H1 (cell line): ENCODE results near the gene CHCHD3. TPM values are rescaled to one million over a fixed set of nuclear protein-coding genes. Genes with fewer than 3 reads are reported as not detected.

Experiments used
- CTCF ChIA-PET: fragments of 300-600 bp; sonication (Branson Sonifier 250); formaldehyde crosslinking; loops from one replicate; lab custom pipeline; 2021; ENCODE audit not compliant: partially characterized antibody; lab: Charles Lee
- POLR2A ChIA-PET: fragments of 300-600 bp; sonication (Branson Sonifier 250); formaldehyde crosslinking; loops from one replicate; lab custom pipeline; 2021; ENCODE audit warnings: inconsistent platforms; ENCODE audit not compliant: partially characterized antibody; lab: Charles Lee
- DNase-seq, 2 experiments: peaks; one replicate each; pipeline versions ENCODE4 v3.0.0 to v3.0.0-alpha.2; 2010 to 2022; ENCODE audit warnings: low spot score in 2 of 2, low read depth in 1 of 2, mixed read lengths in 1 of 2
- FAIRE-seq: peaks from 2 replicates; lab custom pipeline; 2011; peaks lifted over from hg19 to GRCh38; lab: Jason Lieb, UNC
- H2AFZ ChIP-seq: 2 replicates; pipeline ENCODE4 v1.8.1; 2012; ENCODE audit warnings: low read length, inconsistent platforms
- H2AK5ac ChIP-seq: 2 replicates; pipeline ENCODE4 v1.6.1; 2013; ENCODE audit warnings: low read depth, low read length
- H2BK120ac ChIP-seq: replicated peaks from 2 replicates; pipeline ENCODE3; 2013; ENCODE audit warnings: low read depth, low read length, inconsistent platforms
- H2BK12ac ChIP-seq: 2 replicates; pipeline ENCODE4 v1.6.1; 2013; ENCODE audit warnings: low read depth, low read length
- H2BK15ac ChIP-seq: 2 replicates; pipeline ENCODE4 v1.6.1; 2013; ENCODE audit warnings: low read length
- H2BK20ac ChIP-seq: 2 replicates; pipeline ENCODE4 v1.6.1; 2013; ENCODE audit warnings: low read length
- H2BK5ac ChIP-seq: 2 replicates; pipeline ENCODE4 v1.6.1; 2013; ENCODE audit warnings: low read depth, low read length
- H3K14ac ChIP-seq: 2 replicates; pipeline ENCODE4 v1.6.1; 2013; ENCODE audit warnings: inconsistent platforms; ENCODE audit not compliant: insufficient read length
- H3K18ac ChIP-seq: 2 replicates; pipeline ENCODE4 v1.6.1; 2013; ENCODE audit warnings: low read length; ENCODE audit errors: extremely low read depth
- H3K23ac ChIP-seq: 2 replicates; pipeline ENCODE4 v1.6.1; 2013; ENCODE audit warnings: inconsistent platforms; ENCODE audit not compliant: insufficient read length
- H3K23me2 ChIP-seq: 2 replicates; pipeline ENCODE4 v1.6.1; 2013; ENCODE audit warnings: low read depth, low read length
- H3K27ac ChIP-seq: 2 replicates; pipeline ENCODE4 v1.6.1; 2011; ENCODE audit warnings: low read depth, low read length, inconsistent platforms
- H3K27me3 ChIP-seq, 4 experiments: replicated peaks in 1 of 4; 1 replicate in 1 of 4; 2 replicates in 3 of 4; pipeline versions ENCODE4 v1.6.1 to v1.8.1; 2011 to 2013; ENCODE audit warnings: low read length in 3 of 4, mild to moderate bottlenecking in 3 of 4, inconsistent platforms in 2 of 4, mixed read lengths in 2 of 4, moderate library complexity in 1 of 4; ENCODE audit not compliant: control insufficient read depth in 3 of 4, insufficient read depth in 3 of 4; ENCODE audit errors: extremely low read depth in 1 of 4
- H3K36me3 ChIP-seq, 4 experiments: 2 replicates each; pipeline versions ENCODE4 v1.6.1 to v1.8.1; 2011 to 2013; ENCODE audit warnings: mild to moderate bottlenecking in 4 of 4, low read length in 3 of 4, moderate library complexity in 2 of 4, control low read depth in 1 of 4, inconsistent platforms in 1 of 4; ENCODE audit not compliant: insufficient read depth in 4 of 4, control insufficient read depth in 2 of 4
- H3K4ac ChIP-seq: replicated peaks from 2 replicates; pipeline ENCODE3; 2013; ENCODE audit warnings: low read length, low read depth, mixed read lengths, inconsistent platforms; ENCODE audit not compliant: insufficient read length
- H3K4me1 ChIP-seq, 4 experiments: replicated peaks in 1 of 4; 1 replicate in 1 of 4; 2 replicates in 3 of 4; pipeline versions ENCODE4 v1.6.1 to v1.8.1; 2011 to 2013; ENCODE audit warnings: low read length in 3 of 4, inconsistent platforms in 2 of 4, mixed read lengths in 1 of 4; ENCODE audit not compliant: insufficient read depth in 4 of 4, control insufficient read depth in 3 of 4
- H3K4me2 ChIP-seq, 2 experiments: 2 replicates each; pipeline versions ENCODE4 v1.6.1 to v1.8.1; 2011 to 2013; ENCODE audit warnings: low read depth in 2 of 2, low read length in 2 of 2, control low read depth in 1 of 2, inconsistent platforms in 1 of 2, mild to moderate bottlenecking in 1 of 2; ENCODE audit not compliant: insufficient read depth in 1 of 2
- H3K4me3 ChIP-seq, 4 experiments: fragments of 200-600, 300-600 bp in 1 of 4; sonication (generic), shearing (Covaris generic), sonication (Bioruptor Twin) in 1 of 4; 2 replicates each; pipeline versions ENCODE4 v1.5.1 to v1.8.1; 2011 to 2016; ENCODE audit warnings: low read length in 4 of 4, low read depth in 3 of 4, control low read depth in 2 of 4, inconsistent platforms in 2 of 4, mild to moderate bottlenecking in 2 of 4, mixed read lengths in 1 of 4, moderate library complexity in 1 of 4; ENCODE audit not compliant: insufficient read depth in 2 of 4; ENCODE audit errors: extremely low read depth in 1 of 4
- H3K56ac ChIP-seq: replicated peaks from 2 replicates; pipeline ENCODE3; 2013; ENCODE audit warnings: low read depth, mild to moderate bottlenecking, mixed read lengths, low read length, inconsistent platforms; ENCODE audit not compliant: insufficient read length
- H3K79me1 ChIP-seq: 2 replicates; pipeline ENCODE4 v1.6.1; 2013; ENCODE audit warnings: low read depth, low read length, control low read depth
- H3K79me2 ChIP-seq, 2 experiments: 2 replicates each; pipeline versions ENCODE4 v1.6.1 to v1.8.1; 2012 to 2013; ENCODE audit warnings: low read length in 2 of 2, mild to moderate bottlenecking in 2 of 2, inconsistent platforms in 1 of 2; ENCODE audit not compliant: insufficient read depth in 2 of 2, control insufficient read depth in 1 of 2
- H3K9ac ChIP-seq, 4 experiments: replicated peaks in 1 of 4; 1 replicate in 1 of 4; 2 replicates in 3 of 4; pipeline versions ENCODE4 v1.6.1 to v1.8.1; 2011 to 2013; ENCODE audit warnings: low read depth in 3 of 4, low read length in 3 of 4, control low read depth in 2 of 4, mild to moderate bottlenecking in 2 of 4, moderate library complexity in 2 of 4, inconsistent platforms in 1 of 4; ENCODE audit errors: extremely low read depth in 1 of 4
- H3K9me3 ChIP-seq, 2 experiments: 2 replicates each; pipeline versions ENCODE4 v1.6.1 to v1.8.1; 2012 to 2013; ENCODE audit warnings: mild to moderate bottlenecking in 2 of 2, moderate library complexity in 2 of 2, control low read depth in 1 of 2, inconsistent platforms in 1 of 2, low read depth in 1 of 2, low read length in 1 of 2, mixed read lengths in 1 of 2; ENCODE audit not compliant: insufficient read depth in 2 of 2
- H4K20me1 ChIP-seq, 2 experiments: replicated peaks in 1 of 2; 2 replicates each; pipeline versions ENCODE3 to v1.8.1; 2011 to 2013; ENCODE audit warnings: inconsistent platforms in 2 of 2, low read length in 2 of 2, mild to moderate bottlenecking in 1 of 2; ENCODE audit not compliant: insufficient read depth in 2 of 2, control insufficient read depth in 1 of 2
- H4K5ac ChIP-seq: 2 replicates; pipeline ENCODE4 v1.6.1; 2013; ENCODE audit warnings: low read length, low read depth, mixed read lengths, inconsistent platforms; ENCODE audit not compliant: insufficient read length
- H4K8ac ChIP-seq: 2 replicates; pipeline ENCODE4 v1.8.0; 2013; ENCODE audit warnings: mild to moderate bottlenecking, moderate library complexity, low read length, inconsistent platforms; ENCODE audit not compliant: insufficient read depth; ENCODE audit errors: extremely low read depth
- H4K91ac ChIP-seq: replicated peaks from 2 replicates; pipeline ENCODE3; 2013; ENCODE audit warnings: low read length, mixed read lengths, inconsistent platforms; ENCODE audit not compliant: insufficient read length
- ASH2L ChIP-seq: fragments of 200-600, 300-600 bp; sonication (generic); IDR thresholded peaks from one replicate; pipeline ENCODE4 v1.7.1; 2017; ENCODE audit warnings: low read length
- CHD2 ChIP-seq: IDR thresholded peaks from 2 replicates; pipeline ENCODE4 v1.6.1; 2012; ENCODE audit warnings: low read length, improper control_type of control experiment
- HDAC6 ChIP-seq: IDR thresholded peaks from one replicate; pipeline ENCODE4 v1.7.1; 2012; ENCODE audit warnings: low read depth, mild to moderate bottlenecking, inconsistent platforms, low read length, moderate library complexity
- JUN ChIP-seq: IDR thresholded peaks from 2 replicates; pipeline ENCODE4 v1.6.1; 2011; ENCODE audit warnings: low read depth, mild to moderate bottlenecking, improper control_type of control experiment, low read length
- KDM4A ChIP-seq: IDR thresholded peaks from one replicate; pipeline ENCODE4 v1.7.1; 2012; ENCODE audit warnings: low read depth, mild to moderate bottlenecking, moderate library complexity, low read length, inconsistent platforms; ENCODE audit not compliant: severe bottlenecking
- RAD21 ChIP-seq, 2 experiments: IDR thresholded peaks in 1 of 2; conservative IDR thresholded peaks in 1 of 2; 2 replicates each; pipeline ENCODE4 v1.6.1; 2011; ENCODE audit warnings: low read depth in 2 of 2, low read length in 2 of 2, improper control_type of control experiment in 1 of 2, inconsistent platforms in 1 of 2, mild to moderate bottlenecking in 1 of 2, moderate library complexity in 1 of 2
- RNF2 ChIP-seq: fragments of 200-900, 300-1000 bp; sonication (generic); IDR thresholded peaks from 2 replicates; pipeline ENCODE4 v1.7.1; 2016; ENCODE audit warnings: borderline replicate concordance, low read depth, mild to moderate bottlenecking, antibody characterized with exemption, low read length; ENCODE audit not compliant: poor library complexity, severe bottlenecking; ENCODE audit errors: missing control alignments
- TEAD4 ChIP-seq: IDR thresholded peaks from 2 replicates; pipeline ENCODE4 v1.6.1; 2012; ENCODE audit warnings: low read depth, low read length, inconsistent platforms, mixed read lengths
- WGBS, 2 experiments: shearing (Covaris generic) in 1 of 2; methylation state at CpG; one replicate each; pipeline versions ENCODE4 v1.1.6 to v1.1.7; 2013 to 2015; ENCODE audit warnings: low lambda C conversion rate in 2 of 2, mixed read lengths in 2 of 2, inconsistent platforms in 1 of 2, low coverage in 1 of 2, missing lambda C conversion rate in 1 of 2; ENCODE audit not compliant: insufficient replicate concordance in 2 of 2, insufficient coverage in 1 of 2, insufficient read length in 1 of 2; ENCODE audit errors: extremely low coverage in 1 of 2, missing lambda C conversion rate in 1 of 2; 5-methylcytosine and 5-hydroxymethylcytosine counted together
- polyA plus RNA-seq, 7 experiments: library from polyadenylated mRNA; depleted of rRNA in 3 of 7; stranded (reverse) in 5 of 7; unstranded in 2 of 7; fragments of >200 nt in 5 of 7; fragments of 200-250 nt in 2 of 7; gene quantifications; 1 replicate in 5 of 7; 2 replicates in 1 of 7; 4 replicates in 1 of 7; pipeline versions ENCODE4 v1.2.1 to v1.2.3, GENCODE V29; 2011 to 2013; ENCODE audit warnings: missing spikeins in 2 of 7, mixed read lengths in 2 of 7
- total RNA-seq: library from RNA; stranded (reverse); fragmentation: NEBNext Ultra II Directional; extraction: Animal tissue kit (Norgen Biotek cat#: 25700); gene quantifications from 2 replicates; pipeline ENCODE4 v1.2.1, GENCODE V29; 2021
- TF ChIP-seq, protein P1 (sequence below): IDR thresholded peaks from 2 replicates; pipeline ENCODE4 v1.6.1; 2012; ENCODE audit warnings: inconsistent platforms

CHCHD3 gene
- total and polyA plus RNA-seq, 2 of the 8 experiments (the other 6 are each of a cell fraction or from before 2014, with no cell fraction given) = 42.9 to 137 TPM

DNA sequence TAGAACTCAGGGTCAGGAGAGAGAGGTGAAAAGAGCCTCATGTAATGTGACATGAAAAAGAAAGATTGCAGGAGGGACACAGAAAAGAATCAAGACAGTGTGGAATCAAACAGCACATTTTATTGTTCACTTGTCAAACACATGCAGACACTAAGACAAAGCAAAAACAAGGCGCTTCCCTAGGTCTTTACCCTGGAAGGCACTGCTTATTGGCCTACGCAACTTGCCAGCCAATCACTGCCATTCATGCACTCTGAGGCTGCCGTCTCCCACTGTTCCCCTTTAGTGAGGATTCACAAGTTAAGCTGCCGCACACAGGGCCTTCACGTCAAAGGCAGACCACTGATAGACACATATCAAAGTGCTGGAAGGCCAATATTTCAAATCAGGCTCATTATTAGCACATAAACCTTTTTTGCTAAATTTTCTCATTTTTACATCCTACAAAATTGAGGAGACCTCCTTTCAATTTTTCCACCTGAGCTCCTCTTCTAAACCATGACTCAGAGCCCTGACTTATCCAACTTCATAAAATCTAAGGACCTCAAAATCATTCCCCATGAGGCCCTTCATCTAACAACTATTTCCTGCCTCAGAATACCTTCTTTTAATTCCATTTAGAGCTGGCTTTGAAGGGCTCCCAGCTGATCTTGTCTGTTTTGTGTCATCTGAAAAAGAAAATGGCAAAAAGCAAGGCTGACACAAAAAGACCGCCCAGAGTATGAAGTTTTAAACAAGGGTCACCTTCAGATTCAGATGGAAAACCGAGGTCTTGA lies 149.4 kb downstream of the CHCHD3 start:
- Histone ChIP-seq H3K4me3 (no peak overlapping the region), H4K20me1 (peaks cover 2 to 3% of the 10 kb centered on the region in 2 experiments), H3K4ac (no peak overlapping the region), H3K56ac (no peak overlapping the region), H3K27me3 (no peaks in the 10 kb centered on the region), H4K5ac (no peak overlapping the region), H3K9ac (no peak overlapping the region), H2BK12ac (no peak overlapping the region), H2AFZ (no peak overlapping the region), H3K79me1 (no peaks in the 10 kb centered on the region; the same call in 1 of the 2 replicates), H4K91ac (no peak overlapping the region), H3K23me2 (no peaks in the 10 kb centered on the region), H2BK20ac (no peak overlapping the region), H3K23ac (no peak overlapping the region), H3K4me1 (peaks cover 0 to 9% (median 4%) of the 10 kb centered on the region in 4 experiments; a peak in 4 of 7 replicates), H2BK120ac (no peak overlapping the region), H3K27ac (no peak overlapping the region), H3K9me3 (peaks cover 0 to 3% of the 10 kb centered on the region in 2 experiments; a peak in 1 of 4 replicates), H2BK5ac (no peak overlapping the region), H3K36me3 (no peaks in the 10 kb centered on the region; a peak in 1 of 8 replicates), H2AK5ac (no peak overlapping the region), H4K8ac (no peak overlapping the region), H3K79me2 (peaks cover 0 to 10% of the 10 kb centered on the region in 2 experiments; a peak in 1 of 4 replicates), H3K4me2 (no peak overlapping the region), H3K14ac (no peak overlapping the region), H2BK15ac (no peak overlapping the region), H3K18ac (no peak overlapping the region)
- ChIA-PET CTCF (interaction anchor here (0.7 to 2.3 kb wide), 5 partner anchors 9 to 207 kb away, joined by 3 to 9 read pairs (median 3); no protein-coding TSS in a partner anchor), POLR2A (no interaction called here)
- 74% methylated on average over 7 of the region's 7 CpGs; no CpG with 5 or more reads in 1 of the 2 experiments for WGBS, 2 experiments
- no peak for DNase-seq
- peak; percentile 82 for FAIRE-seq
- TF ChIP-seq KDM4A (no peak), ASH2L (no peak), JUN (no peak), RAD21 (IDR thresholded peaks at IDR 0.05 in 1 of 2, conservative IDR thresholded peaks at IDR 0.05 in 1 of 2; ENCODE audit: low read depth in 2 of 2, low read length in 2 of 2) (no peak), HDAC6 (no peak), TEAD4 (no peak), CHD2 (no peak), RNF2 (no peak)
- TF ChIP-seq, protein P1, sequence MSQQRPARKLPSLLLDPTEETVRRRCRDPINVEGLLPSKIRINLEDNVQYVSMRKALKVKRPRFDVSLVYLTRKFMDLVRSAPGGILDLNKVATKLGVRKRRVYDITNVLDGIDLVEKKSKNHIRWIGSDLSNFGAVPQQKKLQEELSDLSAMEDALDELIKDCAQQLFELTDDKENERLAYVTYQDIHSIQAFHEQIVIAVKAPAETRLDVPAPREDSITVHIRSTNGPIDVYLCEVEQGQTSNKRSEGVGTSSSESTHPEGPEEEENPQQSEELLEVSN = no peak
